GM21528 (cell line): ENCODE results near the gene UBN1.
"Not testable (repeated sequence)": the region's sequence is repeated elsewhere in the genome, so short reads cannot be mapped to it uniquely, and the experiment has no call there.

ENCODE experiments used
- ATAC-seq: cut with Tn5 transposase; IDR thresholded peaks from one replicate; pipeline ENCODE4 v1.9.1; 2021; ENCODE audit warnings: mild to moderate bottlenecking, moderate library complexity; ENCODE audit not compliant: unreplicated experiment, low FRiP score

The UBN1 gene

DNA sequence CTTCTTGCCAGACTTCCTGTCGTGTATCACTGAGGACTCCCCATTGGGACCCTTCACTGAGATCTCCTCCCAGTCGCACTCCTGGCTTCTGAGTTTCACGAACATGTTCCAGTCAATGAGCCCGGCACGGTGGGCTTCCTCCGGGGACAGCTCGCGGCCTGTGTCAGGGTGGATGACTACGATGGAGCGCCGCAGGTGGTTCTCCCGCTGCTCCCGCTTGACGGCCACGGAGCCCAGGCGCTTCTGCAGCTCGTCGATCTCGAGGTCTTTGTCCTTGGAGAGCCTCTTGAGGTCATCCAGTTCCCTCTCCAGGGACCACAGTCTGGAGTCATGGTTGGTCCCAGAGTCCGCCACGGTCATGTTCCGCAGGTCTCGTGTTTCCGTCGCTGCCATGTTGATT lies 36.2 kb downstream of the UBN1 start:
- ATAC-seq, result no peak

DNA sequence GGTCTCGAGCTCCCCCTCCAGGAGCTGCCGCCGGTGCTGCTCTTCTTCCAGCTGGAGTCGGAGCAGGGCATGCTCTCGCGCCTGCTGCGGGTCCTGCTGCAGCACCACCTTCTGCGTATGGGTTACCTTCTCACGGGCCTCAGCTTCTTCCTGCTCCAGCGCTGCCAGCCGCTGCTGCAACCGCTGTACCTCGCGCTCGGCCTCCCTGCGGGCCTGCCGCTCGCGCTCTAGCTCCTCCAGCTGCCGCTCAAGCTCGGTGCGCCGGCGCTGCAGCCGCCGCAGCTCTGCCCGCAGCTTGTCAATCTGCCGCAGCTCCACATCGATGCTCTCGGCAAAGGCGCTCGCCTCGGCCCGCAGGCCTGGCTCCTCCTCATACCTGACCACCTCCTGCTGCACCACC lies 36.9 kb downstream of the UBN1 start:
- ATAC-seq, result no peak

DNA sequence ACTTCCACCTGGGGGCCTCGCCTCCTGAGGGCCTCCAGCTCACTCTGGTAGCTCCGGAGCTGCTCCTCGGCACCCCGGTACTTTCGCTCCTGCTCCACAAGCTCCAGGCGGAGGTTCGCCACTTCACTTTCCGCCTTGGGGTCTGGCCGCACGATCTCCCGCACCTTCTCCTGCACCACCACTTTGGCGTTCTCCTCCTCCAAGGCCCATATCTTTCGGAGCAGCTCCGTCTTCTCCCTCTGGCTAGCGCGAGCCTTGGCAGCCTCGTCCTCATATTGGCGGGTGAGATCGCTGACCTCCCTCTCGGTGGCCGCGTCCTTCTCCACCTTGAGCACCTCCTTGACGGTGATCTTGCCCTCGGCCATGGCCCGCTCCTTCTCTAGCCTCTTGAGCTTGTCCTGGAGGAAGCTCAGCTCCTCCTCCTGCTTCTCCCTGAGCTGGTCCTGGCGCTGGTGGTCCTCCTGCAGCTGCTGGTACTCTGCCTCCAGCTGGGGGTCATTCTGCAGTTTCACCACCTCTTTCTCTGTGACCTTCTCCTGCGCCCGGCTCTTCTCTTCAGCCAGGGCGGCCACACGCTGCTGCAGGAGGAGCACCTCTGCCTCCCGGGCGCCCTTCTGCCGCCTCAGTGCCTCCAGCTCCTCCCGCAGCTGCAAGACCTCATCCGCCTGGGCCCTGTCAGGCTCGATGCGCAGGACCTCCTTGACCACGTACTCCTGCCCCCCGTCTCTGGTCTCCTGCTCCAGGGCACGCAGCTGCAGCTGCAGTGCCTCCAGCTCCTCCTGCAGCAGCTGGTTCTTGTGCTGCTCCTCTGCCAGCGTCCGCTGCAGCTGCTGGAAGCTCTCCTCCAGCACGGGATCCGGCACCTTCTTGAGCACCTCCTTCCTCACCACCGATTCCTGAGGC lies 37.9 kb downstream of the UBN1 start:
- no peak for ATAC-seq

- no peak for ATAC-seq
Observed at GRCh38 chr16:4886151-4886550, 38.9 kb downstream of the UBN1 start.

DNA sequence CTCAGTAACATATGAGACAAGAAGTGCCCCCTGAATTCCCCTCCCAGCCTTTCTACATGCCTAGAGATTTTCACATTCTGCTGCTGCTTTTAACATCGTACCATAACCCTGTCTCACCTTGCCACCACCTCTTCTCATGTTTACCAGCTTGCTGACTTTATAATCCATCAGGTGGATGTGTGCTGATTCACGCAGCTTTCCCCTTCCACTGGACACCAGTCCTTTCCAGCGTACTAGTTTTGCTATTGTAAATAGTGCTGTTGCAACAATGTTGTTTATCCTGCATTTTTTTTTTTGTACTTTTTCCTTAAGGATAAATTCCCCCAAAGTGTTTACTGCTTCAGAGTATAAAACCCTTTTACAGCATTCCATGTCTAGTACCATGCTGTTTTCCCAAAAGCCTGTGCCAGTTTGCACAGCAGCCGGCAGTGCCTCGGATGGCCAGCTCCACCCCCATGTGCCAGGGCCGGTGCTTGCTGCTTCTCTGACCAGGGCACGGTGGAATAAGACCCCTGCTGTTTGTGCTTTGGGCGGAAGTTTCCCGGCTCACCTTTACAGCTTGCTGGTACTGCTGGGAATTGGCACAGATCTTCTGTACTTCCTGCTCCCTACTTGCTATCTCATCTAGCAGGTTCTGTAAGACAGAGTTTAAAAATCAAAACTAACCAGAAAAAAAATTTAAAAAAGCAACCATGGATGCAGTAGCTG lies 41.3 kb downstream of the UBN1 start:
- ATAC-seq, result no peak

DNA sequence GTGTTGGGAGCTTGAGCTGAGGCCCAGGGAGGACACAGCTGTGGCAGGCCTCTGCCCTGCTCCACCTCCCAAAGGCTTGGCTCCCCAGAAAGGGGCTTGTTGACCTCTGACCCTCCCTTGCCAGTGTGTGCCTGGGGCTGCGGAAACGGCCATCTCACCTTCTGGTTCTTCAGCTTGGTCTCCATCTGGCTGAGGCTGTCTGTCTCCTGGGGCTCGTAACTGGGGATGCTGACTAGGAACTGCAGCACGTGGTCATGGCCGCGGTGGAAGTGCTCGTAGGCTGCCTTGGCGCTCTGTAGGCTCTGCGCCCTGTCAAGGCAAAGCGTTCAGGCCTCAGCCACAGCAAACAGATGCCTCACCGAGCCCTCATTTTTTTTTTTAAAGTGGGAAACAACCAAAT lies 42.7 kb downstream of the UBN1 start:
- ATAC-seq, result no peak

DNA sequence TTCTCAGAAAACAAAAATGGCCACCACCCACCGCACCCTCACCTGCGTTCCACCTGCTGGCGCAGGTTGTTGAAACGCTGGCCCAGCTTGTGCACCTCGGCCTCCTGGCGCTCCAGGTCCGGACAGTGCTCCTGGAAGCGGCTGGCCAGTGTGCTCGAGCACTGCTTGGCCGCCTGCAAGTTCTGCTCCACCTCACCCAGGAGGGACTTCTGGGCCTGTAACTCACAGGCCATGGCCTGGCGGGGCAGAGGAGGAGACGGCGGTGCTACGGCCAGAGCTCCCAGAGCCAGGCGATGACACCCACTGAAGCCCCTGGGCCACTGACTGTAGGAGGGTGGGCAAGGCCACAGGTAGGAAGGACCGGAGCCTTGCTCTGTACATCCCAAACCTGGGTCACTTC lies 43.4 kb downstream of the UBN1 start:
- ATAC-seq, result no peak

GRCh38 chr16:4891097-4891885 lies 44.0 kb downstream of the UBN1 start:
- no peak for ATAC-seq

- ATAC-seq, result no peak
Observed at GRCh38 chr16:4891886-4892216, 44.6 kb downstream of the UBN1 start.

DNA sequence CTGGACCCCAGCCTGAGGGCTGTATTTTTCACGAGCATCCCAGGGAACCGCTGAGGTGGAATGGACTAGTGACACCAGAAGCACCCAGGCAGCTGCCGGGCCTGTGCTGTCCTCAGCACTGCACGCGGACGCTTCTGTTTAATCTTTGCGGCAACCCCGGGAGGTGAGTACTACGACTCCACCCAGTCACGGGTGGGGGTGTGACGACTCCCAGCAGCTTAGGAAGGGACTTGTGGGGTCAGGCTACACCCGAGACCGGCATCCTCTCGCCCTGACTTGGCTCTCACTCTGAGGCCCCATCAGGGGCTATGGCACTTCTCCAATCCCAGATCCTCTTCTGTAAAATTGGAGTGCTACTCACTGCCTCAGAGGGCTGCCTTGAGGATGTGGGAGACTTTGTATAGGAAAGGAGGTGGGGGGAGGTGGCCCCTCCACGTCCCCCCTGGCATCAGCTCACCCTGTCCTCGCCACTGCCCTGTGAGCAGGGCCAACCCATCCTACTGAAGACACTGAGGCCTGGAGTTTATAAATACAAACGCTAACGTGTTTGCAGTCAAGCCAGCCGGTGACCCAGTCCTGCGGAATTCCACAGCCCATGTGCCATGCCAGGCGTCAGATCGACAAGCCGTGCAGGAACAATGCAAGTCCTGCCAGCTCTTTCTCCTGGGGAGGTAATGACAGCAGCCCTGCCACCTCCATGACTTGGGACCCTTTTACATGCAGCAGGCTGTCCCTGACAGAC lies 45.3 kb downstream of the UBN1 start:
- ATAC-seq, result no peak

DNA sequence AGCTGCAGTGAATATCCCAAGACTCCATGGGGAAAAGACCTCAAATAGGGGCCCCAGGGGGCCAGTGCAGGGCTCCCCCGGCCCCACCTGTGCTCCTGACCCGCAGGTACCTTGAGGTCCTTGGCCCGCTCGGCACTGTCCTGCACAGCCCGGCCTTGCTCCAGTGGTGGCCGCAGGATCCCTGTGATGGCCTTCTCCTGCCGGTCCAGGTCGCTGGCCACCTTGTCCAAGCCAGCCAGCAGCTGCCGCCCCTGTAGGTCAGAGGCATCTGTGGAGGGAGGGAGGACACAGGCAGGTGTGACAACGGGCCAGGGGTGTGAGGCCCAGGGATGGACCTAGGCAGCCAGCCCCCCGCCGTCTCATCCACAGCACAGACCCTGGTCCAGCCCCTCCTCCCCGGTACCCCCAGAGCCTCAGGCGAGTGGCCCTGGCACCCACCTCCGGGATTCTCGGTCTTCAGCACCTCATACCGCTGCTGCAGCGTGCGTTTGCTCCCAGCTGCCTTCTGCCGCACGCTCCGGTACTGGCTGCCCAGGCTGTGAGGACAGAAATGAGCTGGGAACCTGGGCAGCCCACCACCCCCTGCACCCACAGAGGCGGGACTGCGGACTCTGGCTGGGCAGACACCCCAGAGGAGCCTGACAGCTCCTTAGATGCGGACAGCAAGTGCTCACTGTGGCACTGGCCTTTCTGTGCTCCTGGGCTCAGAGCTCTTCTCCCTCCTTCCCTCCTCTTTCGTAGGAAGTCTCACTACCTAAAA lies 46.0 kb downstream of the UBN1 start:
- ATAC-seq, result no peak

GRCh38 chr16:4894276-4895150 lies 47.2 kb downstream of the UBN1 start:
- ATAC-seq, result no peak

GRCh38 chr16:4895366-4895765 lies 48.1 kb downstream of the UBN1 start:
- no peak for ATAC-seq

DNA sequence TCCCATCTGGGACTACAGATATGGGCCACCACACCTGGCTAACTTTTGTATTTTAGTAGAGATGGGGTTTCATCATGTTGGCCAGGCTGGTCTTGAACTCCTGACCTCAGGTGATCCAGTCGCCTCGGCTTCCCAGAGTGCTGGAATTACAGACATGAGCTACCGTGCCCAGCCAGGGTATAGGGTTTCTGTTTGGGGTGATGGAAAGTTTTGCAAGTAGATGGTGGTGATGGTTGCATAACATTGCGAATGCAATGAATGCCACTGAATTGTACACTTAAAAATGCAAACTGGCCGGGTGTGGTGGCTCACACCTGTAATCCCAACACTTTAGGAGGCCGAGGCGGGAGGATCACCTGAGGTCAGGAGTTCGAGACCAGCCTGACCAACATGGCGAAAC lies 49.5 kb downstream of the UBN1 start:
- not testable (repeated sequence) for ATAC-seq

DNA sequence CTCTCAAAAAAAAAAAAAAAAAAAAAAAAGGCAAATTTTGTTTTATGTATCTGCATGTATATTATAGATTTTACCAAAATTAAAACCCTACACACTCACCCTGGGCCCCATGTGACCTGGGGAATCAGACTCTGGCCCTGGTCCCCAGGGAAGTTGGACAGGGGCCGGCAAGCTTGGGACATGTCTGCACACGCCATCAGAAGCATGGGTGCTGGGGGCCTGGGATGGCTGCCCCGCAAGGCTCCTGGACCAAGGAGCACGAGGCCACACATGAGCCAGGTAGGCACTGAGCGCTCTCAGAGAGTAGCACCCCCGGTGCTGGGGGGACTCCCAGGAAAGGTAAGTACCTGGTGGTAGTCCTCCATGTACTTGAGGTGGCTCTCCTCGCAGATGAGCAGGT lies 50.0 kb downstream of the UBN1 start:
- ATAC-seq, result no peak

- ATAC-seq, result no peak
Observed at GRCh38 chr16:4898811-4899473, 51.7 kb downstream of the UBN1 start.

- no peak for ATAC-seq
Observed at GRCh38 chr16:4899474-4899846, 52.2 kb downstream of the UBN1 start.

DNA sequence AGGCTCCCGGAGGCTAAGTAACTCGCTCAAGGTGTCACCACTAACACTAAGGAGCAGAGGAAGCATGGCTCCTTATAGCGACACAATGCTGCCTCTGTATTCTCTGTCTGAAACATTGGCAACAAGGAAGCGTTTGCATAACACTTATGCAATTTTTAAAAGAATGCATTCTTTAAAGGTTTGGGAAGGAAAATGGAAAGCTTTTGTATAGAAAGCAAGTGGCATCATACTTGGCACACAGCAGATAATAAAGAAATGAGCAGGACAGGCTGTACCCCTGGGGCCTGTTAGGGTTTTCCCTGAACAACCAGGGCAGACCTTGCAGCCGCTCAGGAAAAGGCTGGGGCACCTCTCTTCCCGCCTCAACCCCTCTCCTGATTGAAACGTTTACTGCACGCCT lies 52.8 kb downstream of the UBN1 start:
- no peak for ATAC-seq
